Thyroid gland (tissue), 4 donors: ENCODE measurements around the gene CDH4.

Experiments
- POLR2A ChIP-seq, 2 donors: fragments of 450-650 bp; IDR thresholded peaks; one replicate each; pipeline ENCODE4 v1.6.1; 2017; ENCODE audit warnings: antibody characterized with exemption in 2 of 2, mild to moderate bottlenecking in 2 of 2, moderate library complexity in 1 of 2
- TF ChIP-seq, protein P1 (sequence below), 6 experiments: fragments of 200-600 bp in 3 of 6; fragments of 450-650 bp in 3 of 6; sonication (generic) in 3 of 6; IDR thresholded peaks; one replicate each; pipeline ENCODE4 v1.5.1; 2016 to 2019; ENCODE audit warnings: antibody characterized with exemption in 6 of 6, mild to moderate bottlenecking in 2 of 6, inconsistent platforms in 1 of 6, moderate library complexity in 1 of 6

DNA sequence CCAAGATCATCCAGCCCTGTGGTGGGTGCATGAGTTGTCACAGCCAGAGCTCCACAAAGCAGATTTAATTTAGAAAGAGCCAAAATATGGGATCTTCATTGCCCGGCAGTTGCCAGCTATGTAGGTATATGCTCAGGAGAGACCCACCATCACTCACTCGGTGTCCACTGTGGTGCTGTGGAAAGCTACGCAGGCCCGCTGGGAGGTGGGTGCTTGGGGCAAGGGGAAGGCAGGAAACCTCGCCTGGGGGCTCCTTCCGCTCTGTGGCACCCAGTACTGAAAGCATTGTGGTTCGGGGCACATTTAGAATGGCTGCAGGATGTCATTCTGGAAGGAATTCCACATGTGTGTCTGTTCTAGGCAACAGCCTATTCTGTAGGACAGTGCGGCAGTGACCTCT lies 553.7 kb downstream of the CDH4 start:
- TF ChIP-seq, protein P1, sequence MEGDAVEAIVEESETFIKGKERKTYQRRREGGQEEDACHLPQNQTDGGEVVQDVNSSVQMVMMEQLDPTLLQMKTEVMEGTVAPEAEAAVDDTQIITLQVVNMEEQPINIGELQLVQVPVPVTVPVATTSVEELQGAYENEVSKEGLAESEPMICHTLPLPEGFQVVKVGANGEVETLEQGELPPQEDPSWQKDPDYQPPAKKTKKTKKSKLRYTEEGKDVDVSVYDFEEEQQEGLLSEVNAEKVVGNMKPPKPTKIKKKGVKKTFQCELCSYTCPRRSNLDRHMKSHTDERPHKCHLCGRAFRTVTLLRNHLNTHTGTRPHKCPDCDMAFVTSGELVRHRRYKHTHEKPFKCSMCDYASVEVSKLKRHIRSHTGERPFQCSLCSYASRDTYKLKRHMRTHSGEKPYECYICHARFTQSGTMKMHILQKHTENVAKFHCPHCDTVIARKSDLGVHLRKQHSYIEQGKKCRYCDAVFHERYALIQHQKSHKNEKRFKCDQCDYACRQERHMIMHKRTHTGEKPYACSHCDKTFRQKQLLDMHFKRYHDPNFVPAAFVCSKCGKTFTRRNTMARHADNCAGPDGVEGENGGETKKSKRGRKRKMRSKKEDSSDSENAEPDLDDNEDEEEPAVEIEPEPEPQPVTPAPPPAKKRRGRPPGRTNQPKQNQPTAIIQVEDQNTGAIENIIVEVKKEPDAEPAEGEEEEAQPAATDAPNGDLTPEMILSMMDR (IDR thresholded peaks at IDR 0.05) = no peak
- TF ChIP-seq POLR2A (IDR thresholded peaks at IDR 0.05) = no peak
